GM13976 (cell line): ENCODE data around the gene IFIH1.
A peak's percentile ranks its signal among the peaks of the same experiment; 100 is the strongest.

Experiments
- DNase-seq: peaks from one replicate; pipeline ENCODE4 v3.0.0; 2012; ENCODE audit warnings: low spot score
- in situ Hi-C: fragments of 300-500 bp; cut with MboI; formaldehyde crosslinking; loops from one replicate; pipeline ENCODE4 v1.12.0; 2022; ENCODE audit warnings: low sequenced_read_pairs, mixed read lengths, inconsistent platforms; ENCODE audit not compliant: unreplicated experiment
- TF ChIP-seq, protein P1 (sequence below): IDR thresholded peaks from 2 replicates; pipeline ENCODE4 v1.5.1; 2012; ENCODE audit warnings: borderline replicate concordance, mild to moderate bottlenecking; ENCODE audit not compliant: insufficient read depth; ENCODE audit errors: extremely low read depth, missing control alignments, control extremely low read depth

Gene IFIH1

DNA sequence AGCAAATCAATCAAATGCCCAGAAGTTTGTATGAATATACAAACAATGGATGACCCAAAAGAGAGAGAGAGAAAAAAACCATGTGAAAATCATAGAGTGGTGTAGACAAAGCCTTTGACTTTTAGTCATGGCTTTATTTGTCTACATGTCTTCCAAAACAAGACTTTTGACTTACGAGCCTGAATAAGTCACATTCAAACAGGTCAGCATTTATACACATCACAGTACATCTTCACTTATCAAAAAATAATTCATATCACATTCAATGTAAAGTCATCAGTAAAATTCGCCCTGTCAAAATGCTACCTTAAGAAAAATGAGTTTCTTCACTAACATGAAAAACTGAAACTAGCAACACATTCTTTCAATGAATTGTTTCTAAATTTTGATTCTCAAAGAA lies 1.9 kb downstream of the IFIH1 start:
- TF ChIP-seq, protein P1, sequence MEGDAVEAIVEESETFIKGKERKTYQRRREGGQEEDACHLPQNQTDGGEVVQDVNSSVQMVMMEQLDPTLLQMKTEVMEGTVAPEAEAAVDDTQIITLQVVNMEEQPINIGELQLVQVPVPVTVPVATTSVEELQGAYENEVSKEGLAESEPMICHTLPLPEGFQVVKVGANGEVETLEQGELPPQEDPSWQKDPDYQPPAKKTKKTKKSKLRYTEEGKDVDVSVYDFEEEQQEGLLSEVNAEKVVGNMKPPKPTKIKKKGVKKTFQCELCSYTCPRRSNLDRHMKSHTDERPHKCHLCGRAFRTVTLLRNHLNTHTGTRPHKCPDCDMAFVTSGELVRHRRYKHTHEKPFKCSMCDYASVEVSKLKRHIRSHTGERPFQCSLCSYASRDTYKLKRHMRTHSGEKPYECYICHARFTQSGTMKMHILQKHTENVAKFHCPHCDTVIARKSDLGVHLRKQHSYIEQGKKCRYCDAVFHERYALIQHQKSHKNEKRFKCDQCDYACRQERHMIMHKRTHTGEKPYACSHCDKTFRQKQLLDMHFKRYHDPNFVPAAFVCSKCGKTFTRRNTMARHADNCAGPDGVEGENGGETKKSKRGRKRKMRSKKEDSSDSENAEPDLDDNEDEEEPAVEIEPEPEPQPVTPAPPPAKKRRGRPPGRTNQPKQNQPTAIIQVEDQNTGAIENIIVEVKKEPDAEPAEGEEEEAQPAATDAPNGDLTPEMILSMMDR = no peak
- no peak for DNase-seq
- in situ Hi-C loops = no loop called here

DNA sequence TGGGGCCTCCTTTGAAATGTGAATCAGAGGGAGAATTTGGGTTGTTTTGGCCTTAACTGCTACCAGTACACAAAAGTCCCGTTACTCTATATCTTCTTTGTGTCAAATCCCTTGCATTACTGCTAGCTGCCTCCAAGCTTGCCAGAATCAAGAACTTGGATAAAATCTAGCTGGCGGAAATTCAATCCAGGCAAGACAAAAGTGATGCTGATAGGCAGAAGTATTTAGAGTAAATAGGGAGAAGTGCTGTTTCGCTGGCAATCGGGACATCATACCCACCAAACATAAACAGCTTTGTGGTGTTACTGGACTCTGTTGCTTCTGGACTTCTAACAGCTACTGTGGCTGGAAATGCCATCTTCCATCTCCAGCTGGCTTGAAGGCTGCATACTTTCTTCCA lies 2.5 kb downstream of the IFIH1 start:
- TF ChIP-seq, protein P1 = no peak
- no peak for DNase-seq
- in situ Hi-C loops = no loop called here

DNA sequence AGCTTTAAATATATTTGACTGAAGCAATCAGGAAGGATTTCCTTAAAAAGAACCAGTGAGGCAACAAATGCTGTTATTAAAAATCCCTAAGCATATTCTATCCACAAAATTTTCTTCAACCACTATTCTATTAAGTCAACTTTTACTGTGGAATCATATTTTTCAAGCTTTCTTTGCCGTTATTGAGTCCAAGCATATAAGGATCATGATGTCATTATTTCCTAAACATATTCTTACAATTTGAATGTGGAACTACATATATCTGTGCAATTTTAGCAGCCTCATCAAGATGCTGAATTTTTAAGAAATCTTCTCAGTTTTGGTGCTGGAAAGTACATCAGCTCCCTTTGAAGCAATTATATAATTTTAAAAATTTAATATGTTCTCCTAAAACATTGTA lies 5.6 kb downstream of the IFIH1 start:
- no peak for DNase-seq
- in situ Hi-C loops = no loop called here
- TF ChIP-seq, protein P1 = no peak

DNA sequence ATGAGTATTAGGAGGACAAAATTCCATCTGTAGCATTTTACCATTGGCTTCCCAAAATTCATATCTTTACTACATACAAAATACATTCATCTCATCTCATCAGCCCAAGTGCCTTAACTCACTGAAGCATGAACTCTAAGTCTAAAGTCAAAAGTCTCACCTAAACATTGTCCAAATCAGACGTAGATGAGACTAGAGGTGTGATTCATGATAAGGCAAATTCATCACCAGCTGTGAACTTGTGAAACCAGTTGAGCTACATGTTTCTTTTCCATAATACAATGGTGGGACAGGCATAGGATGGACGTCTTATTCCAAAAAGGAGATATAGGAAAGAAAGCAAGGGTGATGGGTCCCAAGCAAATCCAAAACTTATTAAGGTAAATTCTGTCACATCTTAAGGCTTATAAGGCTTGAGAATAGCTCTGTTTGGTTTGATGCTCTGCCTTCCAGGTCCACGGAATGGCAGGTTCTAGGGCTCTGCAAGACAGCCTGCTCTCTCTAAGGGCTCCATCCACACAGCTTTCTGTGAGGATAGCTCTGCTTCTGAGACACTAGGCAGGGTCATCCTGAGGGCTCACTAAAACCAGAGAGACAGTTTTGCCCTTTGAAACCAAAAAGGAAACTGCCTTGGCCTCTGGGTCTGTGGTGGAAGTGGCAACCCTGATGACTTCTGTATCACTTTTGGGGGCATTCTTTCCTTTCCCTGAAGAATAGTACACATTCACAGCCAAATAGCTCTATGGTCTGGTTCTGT lies 9.6 kb downstream of the IFIH1 start:
- TF ChIP-seq, protein P1 = no peak
- in situ Hi-C loops = no loop called here
- no peak for DNase-seq

DNA sequence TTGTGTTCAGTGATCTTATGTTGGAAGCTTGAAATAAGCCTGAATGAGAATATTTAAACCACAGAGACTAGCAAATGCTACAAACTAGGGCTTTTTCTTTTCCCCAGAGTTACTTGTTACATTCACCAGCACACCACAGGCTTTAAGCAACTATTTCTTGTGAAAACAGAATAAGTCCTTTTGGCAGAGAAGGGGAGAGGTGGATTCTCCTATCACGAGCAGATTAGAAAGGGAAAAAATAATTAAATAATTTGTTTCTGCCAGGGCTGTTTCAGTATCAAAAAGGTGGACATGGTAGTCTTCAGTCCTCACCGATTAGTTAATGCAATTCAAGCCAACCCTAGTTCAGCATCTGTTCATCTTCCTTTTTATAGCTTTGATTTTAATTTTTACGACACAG lies 12.6 kb downstream of the IFIH1 start:
- TF ChIP-seq, protein P1 = no peak
- no peak for DNase-seq
- in situ Hi-C loops = no loop called here

DNA sequence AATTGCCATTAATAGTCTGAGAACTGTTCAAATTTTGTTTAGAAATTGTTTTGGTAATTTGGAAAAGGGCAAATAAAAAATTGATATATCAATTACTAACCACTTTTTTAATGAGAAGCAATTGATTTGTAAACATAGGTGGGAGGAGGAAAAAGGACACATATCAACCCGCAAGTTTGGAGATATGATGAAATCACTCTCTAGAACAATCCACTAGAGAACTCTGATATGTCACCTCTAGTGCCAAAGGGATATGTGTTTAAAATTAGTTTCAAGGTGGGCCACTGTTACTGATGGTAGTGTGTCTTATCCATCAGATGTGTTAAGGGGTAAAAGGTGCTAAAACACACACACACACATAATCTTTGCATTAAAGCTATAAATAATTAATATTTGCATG lies 16.6 kb downstream of the IFIH1 start:
- DNase-seq = no peak
- TF ChIP-seq, protein P1 = no peak
- in situ Hi-C loops = no loop called here

DNA sequence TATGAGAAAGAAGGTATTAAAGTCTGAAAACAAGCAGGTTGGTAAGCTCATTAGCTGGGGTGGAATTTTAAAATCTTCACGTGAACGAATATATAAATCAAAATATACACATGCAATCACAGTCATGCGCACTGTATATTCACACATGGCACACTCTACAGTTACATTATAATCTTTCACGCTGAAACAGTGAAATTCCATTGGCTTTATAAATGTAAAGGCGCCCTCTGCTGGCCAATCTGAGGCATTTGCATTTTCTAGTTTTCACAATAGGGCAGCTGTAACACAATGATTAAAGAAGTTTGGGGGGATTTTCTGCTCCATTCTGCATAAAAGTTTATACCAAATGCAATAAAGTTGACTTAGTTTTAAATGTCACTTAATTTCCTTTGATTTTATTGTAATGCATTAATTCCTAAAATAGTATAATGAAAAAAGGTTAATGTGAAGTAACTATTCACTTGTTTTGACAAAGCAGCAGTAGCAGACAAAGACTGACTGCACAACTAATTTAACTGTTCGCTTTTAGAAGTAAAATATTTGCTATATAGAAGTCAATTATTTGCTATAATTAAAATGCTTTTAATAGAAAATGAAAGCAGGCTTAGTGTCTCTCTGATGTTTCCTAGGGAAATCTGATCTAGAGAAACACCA lies 17.2 kb downstream of the IFIH1 start:
- TF ChIP-seq, protein P1 = peak; percentile 66
- DNase-seq = peak; percentile 31
- in situ Hi-C loops = no loop called here
